Cardiac muscle cell (in vitro differentiated cells and primary cell): ENCODE results near the gene MYD88. TPM values are rescaled to one million over a fixed set of nuclear protein-coding genes. Genes with fewer than 3 reads are reported as not detected.

Experiments used
- DNase-seq, 2 donors: peaks; one replicate each; pipeline versions ENCODE4 v3.0.0 to v3.0.0-alpha.2; 2010 to 2017; ENCODE audit warnings: low read depth in 1 of 2, low spot score in 1 of 2
- H3K27ac ChIP-seq: fragments of 200-600 bp; sonication (generic); 2 replicates; pipeline ENCODE4 v1.5.1; 2016
- H3K27me3 ChIP-seq: fragments of 200-600 bp; sonication (generic); 2 replicates; pipeline ENCODE4 v1.6.0; 2016; ENCODE audit warnings: control low read depth
- H3K36me3 ChIP-seq: fragments of 200-600 bp; sonication (generic); 2 replicates; pipeline ENCODE4 v1.5.1; 2016; ENCODE audit warnings: control low read depth
- H3K4me1 ChIP-seq: fragments of 200-600 bp; sonication (generic); 2 replicates; pipeline ENCODE4 v1.8.1; 2017; ENCODE audit warnings: low read depth, mild to moderate bottlenecking, mixed run types
- H3K4me3 ChIP-seq: fragments of 200-600 bp; sonication (generic); 2 replicates; pipeline ENCODE4 v1.5.1; 2016; ENCODE audit warnings: mild to moderate bottlenecking
- H3K9me3 ChIP-seq: fragments of 200-600 bp; sonication (generic); 2 replicates; pipeline ENCODE4 v1.5.1; 2017; ENCODE audit warnings: low read depth, mild to moderate bottlenecking, control low read depth
- CTCF ChIP-seq: IDR thresholded peaks from 2 replicates; pipeline ENCODE4 v1.5.1; 2012; ENCODE audit warnings: low read depth, mild to moderate bottlenecking, low read length
- polyA plus RNA-seq: library from polyadenylated mRNA; unstranded; fragments of >200 nt; fragmentation: Nextera tagmentation; extraction: Ambion mirVana; gene quantifications from 2 replicates; pipeline ENCODE4 v1.2.1, GENCODE V29; 2016
- total RNA-seq: library from RNA; depleted of rRNA; stranded (reverse); fragments of >200 nt; gene quantifications from 2 replicates; pipeline ENCODE4 v1.2.3, GENCODE V29; 2016

Gene MYD88
- total and polyA plus RNA-seq, 2 experiments from 2014 or later: 2.5 to 7.2 TPM

GRCh38 chr3:38118421-38119247 lies 19.8 kb upstream of the MYD88 start:
- Histone ChIP-seq H3K4me3 (no peak overlapping the region), H3K36me3 (peaks cover 10% of the 10 kb centered on the region), H3K27ac (no peak overlapping the region), H3K9me3 (no peaks in the 10 kb centered on the region), H3K4me1 (no peaks in the 10 kb centered on the region), H3K27me3 (no peaks in the 10 kb centered on the region)
- no peak for DNase-seq
- no peak for TF ChIP-seq CTCF

DNA sequence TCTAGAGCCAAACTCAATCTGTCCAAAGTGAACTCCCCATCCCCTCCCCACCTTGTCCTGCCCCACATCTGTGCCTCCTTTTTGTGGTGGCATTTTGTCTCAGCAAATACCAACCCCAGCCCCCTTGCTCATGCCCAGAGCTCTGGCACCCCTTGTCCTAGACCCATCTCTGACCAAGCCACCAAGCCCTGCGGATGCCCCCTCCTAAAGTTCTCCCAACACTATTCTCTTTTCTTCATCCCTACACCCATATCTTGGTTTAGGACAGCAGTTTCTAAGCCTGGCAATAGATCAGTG lies 19.3 kb upstream of the MYD88 start:
- Histone ChIP-seq H3K27ac (no peak overlapping the region), H3K4me3 (no peak overlapping the region), H3K4me1 (no peaks in the 10 kb centered on the region), H3K9me3 (no peaks in the 10 kb centered on the region), H3K27me3 (no peaks in the 10 kb centered on the region), H3K36me3 (peaks cover 14% of the 10 kb centered on the region)
- no peak for TF ChIP-seq CTCF
- DNase-seq: no peak

- Histone ChIP-seq H3K4me3 (no peak overlapping the region), H3K27ac (no peak overlapping the region), H3K36me3 (peaks cover 21% of the 10 kb centered on the region), H3K9me3 (no peaks in the 10 kb centered on the region), H3K4me1 (no peaks in the 10 kb centered on the region), H3K27me3 (no peaks in the 10 kb centered on the region)
- TF ChIP-seq CTCF: no peak
- DNase-seq: no peak
These were observed 18.4 kb upstream of the MYD88 start for GRCh38 chr3:38119821-38120692.

DNA sequence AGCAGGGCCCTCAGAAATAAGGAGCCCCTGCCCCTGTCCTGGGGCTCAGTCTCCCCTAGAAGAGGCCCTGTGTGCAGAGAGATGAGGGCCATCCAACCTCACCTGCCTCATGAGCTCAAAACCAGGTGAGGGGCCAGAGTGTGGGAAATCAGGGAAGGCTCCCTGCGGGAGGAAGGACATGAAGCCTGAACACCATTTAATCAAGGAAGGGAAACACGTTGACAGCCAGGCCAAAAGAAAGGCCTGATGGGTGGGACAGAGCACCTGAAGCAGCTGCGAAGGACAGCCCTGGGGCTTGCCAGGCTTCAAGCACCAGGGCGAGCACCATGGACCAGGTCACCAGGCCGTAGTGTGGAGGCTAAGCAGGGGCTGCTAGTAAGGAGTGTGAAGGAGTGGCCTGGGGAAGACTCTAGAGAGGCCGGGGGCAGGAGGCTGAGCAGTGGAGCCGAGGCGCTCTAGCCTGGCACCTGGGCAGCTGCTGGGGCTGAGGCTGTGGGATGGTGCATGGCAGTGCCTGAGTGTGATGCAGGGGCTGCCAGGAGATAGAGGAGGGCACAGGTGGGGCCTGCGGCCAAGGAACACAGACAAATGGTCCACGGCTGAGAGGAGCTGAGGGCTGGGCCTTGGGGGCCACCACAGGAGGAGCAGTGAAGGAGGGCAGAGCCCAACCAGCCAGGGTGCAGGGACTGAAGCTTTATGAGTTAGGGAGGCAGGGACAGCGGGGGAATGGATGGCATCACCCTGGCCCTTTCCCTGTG lies 17.6 kb upstream of the MYD88 start:
- H3K4me1 ChIP-seq: no peaks in the 10 kb centered on the region
- no peak overlapping the region for H3K4me3 ChIP-seq
- no peaks in the 10 kb centered on the region for H3K9me3 ChIP-seq
- no peaks in the 10 kb centered on the region for H3K27me3 ChIP-seq
- H3K36me3 ChIP-seq: peaks cover 29% of the 10 kb centered on the region
- TF ChIP-seq CTCF: no peak
- no peak for DNase-seq
- no peak overlapping the region for H3K27ac ChIP-seq

DNA sequence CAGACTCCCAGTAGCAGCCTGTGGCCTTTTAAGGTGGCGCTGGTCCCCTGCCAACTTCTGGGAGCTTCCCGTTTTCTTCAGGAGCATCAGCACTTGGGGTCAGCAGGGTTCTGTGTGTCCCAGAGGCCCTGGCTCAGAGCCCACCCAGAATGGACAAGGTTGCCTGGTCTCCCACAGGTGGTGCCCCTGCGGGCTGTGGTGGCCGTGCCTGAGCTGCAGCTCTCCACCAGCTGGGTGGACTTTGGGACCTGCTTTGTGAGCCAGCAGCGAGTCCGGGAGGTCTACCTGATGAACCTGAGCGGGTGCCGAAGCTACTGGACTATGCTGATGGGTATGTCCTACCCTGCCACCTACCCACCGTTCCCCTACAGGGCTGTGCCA lies 17.0 kb upstream of the MYD88 start:
- Histone ChIP-seq H3K36me3 (peaks cover 34% of the 10 kb centered on the region), H3K27ac (no peak overlapping the region), H3K4me3 (no peak overlapping the region), H3K4me1 (no peaks in the 10 kb centered on the region), H3K9me3 (no peaks in the 10 kb centered on the region), H3K27me3 (no peaks in the 10 kb centered on the region)
- no peak for TF ChIP-seq CTCF
- DNase-seq: no peak
